ENCODE measurements around the gene MPP7.

GRCh38 chr10:28311104-28311503, 8.2 kb upstream of the MPP7 start:
- TF ChIP-seq CTCF (conservative IDR thresholded peaks at IDR 0.05; ENCODE audit: low read depth, low read length) (no peak), EZH2 (IDR thresholded peaks at IDR 0.05; ENCODE audit: borderline replicate concordance, low read depth, low read length, poor library complexity, severe bottlenecking) (no peak)
